HepG2 (cell line): ENCODE measurements around the gene CD19. TPM values are rescaled to one million over a fixed set of nuclear protein-coding genes. Genes with fewer than 3 reads are reported as not detected.

ENCODE experiments used
- ATAC-seq: fragments of 200-7000 bp; cut with Tn5 transposase; 3 replicates; pipeline ENCODE4 v1.9.1; 2020; ENCODE audit warnings: mild to moderate bottlenecking, moderate library complexity
- BruUV-seq: library from RNA; stranded (reverse); fragments of 400-500 nt; replicated peaks from 2 replicates; lab custom pipeline; 2021; lab: Mats Ljungman, UMichigan
- CTCF ChIA-PET: fragments of 300-600 bp; formaldehyde crosslinking; extraction: SDS; loops from one replicate; lab custom pipeline; 2021; ENCODE audit warnings: low total read pairs, inconsistent platforms, low intra/inter-chr PET ratio; lab: Yijun Ruan, JAX
- POLR2A ChIA-PET: fragments of 350-600 bp; sonication (Branson Sonifier 250); formaldehyde crosslinking; loops from one replicate; lab custom pipeline; 2020; ENCODE audit warnings: antibody characterized with exemption, inconsistent platforms; lab: Yijun Ruan, JAX
- DNase-seq: peaks from one replicate; pipeline ENCODE4 v3.0.0-alpha.2; 2015; ENCODE audit warnings: low spot score
- FAIRE-seq: peaks from 3 replicates; lab custom pipeline; 2011; peaks lifted over from hg19 to GRCh38; lab: Jason Lieb, UNC
- H2AFZ ChIP-seq: one replicate; pipeline ENCODE4 v1.6.1; 2011; ENCODE audit warnings: low read length, inconsistent platforms
- H3K27ac ChIP-seq: fragments of 300-600 bp; 3 replicates; pipeline ENCODE4 v1.8.0; 2011; ENCODE audit warnings: mixed run types, mild to moderate bottlenecking, mixed read lengths, low read length, inconsistent platforms; ENCODE audit not compliant: insufficient read depth; ENCODE audit errors: extremely low read length
- H3K27me3 ChIP-seq, 2 experiments: fragments of 200-600 bp in 1 of 2; 2 replicates in 1 of 2; 3 replicates in 1 of 2; pipeline versions ENCODE4 v1.6.0 to v1.8.0; 2011; ENCODE audit warnings: low read length in 2 of 2, mild to moderate bottlenecking in 2 of 2, moderate library complexity in 2 of 2, inconsistent platforms in 1 of 2; ENCODE audit not compliant: insufficient read depth in 2 of 2, control insufficient read depth in 1 of 2
- H3K36me3 ChIP-seq, 2 experiments: fragments of 200-600 bp in 1 of 2; replicated peaks in 1 of 2; 2 replicates in 1 of 2; 3 replicates in 1 of 2; pipeline versions ENCODE4 v1.5.1 to v1.8.0; 2011; ENCODE audit warnings: low read length in 2 of 2, inconsistent platforms in 1 of 2; ENCODE audit not compliant: insufficient read depth in 2 of 2, control insufficient read depth in 1 of 2
- H3K4me1 ChIP-seq: 2 replicates; pipeline ENCODE4 v1.5.1; 2012; ENCODE audit warnings: low read length, inconsistent platforms; ENCODE audit not compliant: insufficient read depth
- H3K4me2 ChIP-seq: 2 replicates; pipeline ENCODE4 v1.6.0; 2011; ENCODE audit warnings: low read depth, low read length, inconsistent platforms
- H3K4me3 ChIP-seq, 3 experiments: fragments of 200-600 bp in 1 of 3; sonication (generic), shearing (Covaris generic) in 1 of 3; replicated peaks in 1 of 3; 2 replicates each; pipeline ENCODE4 v1.5.1; 2011 to 2016; ENCODE audit warnings: low read length in 3 of 3, inconsistent platforms in 2 of 3, low read depth in 2 of 3, mild to moderate bottlenecking in 2 of 3, control low read depth in 1 of 3, mixed read lengths in 1 of 3; ENCODE audit not compliant: insufficient read depth in 1 of 3
- H3K79me2 ChIP-seq: one replicate; pipeline ENCODE4 v1.6.1; 2011; ENCODE audit warnings: low read length, inconsistent platforms; ENCODE audit not compliant: insufficient read depth
- H3K9ac ChIP-seq: 2 replicates; pipeline ENCODE4 v1.6.0; 2011; ENCODE audit warnings: mild to moderate bottlenecking, low read depth, low read length, inconsistent platforms; ENCODE audit not compliant: insufficient read depth
- H3K9me3 ChIP-seq: 2 replicates; pipeline ENCODE4 v1.5.1; 2012; ENCODE audit warnings: mild to moderate bottlenecking, low read length
- H4K20me1 ChIP-seq: 2 replicates; pipeline ENCODE4 v1.6.0; 2011; ENCODE audit warnings: inconsistent platforms, mild to moderate bottlenecking, low read length, moderate library complexity; ENCODE audit not compliant: insufficient read depth
- GABPB1 ChIP-seq: IDR thresholded peaks from 2 replicates; pipeline ENCODE4 v1.6.1; 2016; ENCODE audit warnings: mild to moderate bottlenecking, missing genetic modification reagents, moderate library complexity, missing compliant biosample characterization
- HDAC1 ChIP-seq: sonication (generic); formaldehyde crosslinking; IDR thresholded peaks from 2 replicates; pipeline ENCODE4 v1.5.1; 2020; ENCODE audit warnings: mild to moderate bottlenecking, missing genetic modification reagents
- KAT7 ChIP-seq: IDR thresholded peaks from 2 replicates; pipeline ENCODE4 v1.6.1; 2018; ENCODE audit warnings: borderline replicate concordance, missing compliant biosample characterization
- KDM6A ChIP-seq: IDR thresholded peaks from 2 replicates; pipeline ENCODE4 v1.6.1; 2016; ENCODE audit warnings: low read depth
- KLF12 ChIP-seq: sonication (generic); formaldehyde crosslinking; IDR thresholded peaks from 2 replicates; pipeline ENCODE4 v1.4.0; 2020; ENCODE audit warnings: missing genetic modification reagents, borderline replicate concordance
- RAD21 ChIP-seq: fragments of 450-650 bp; formaldehyde crosslinking; IDR thresholded peaks from 2 replicates; pipeline ENCODE4 v1.5.0; 2020; ENCODE audit warnings: mild to moderate bottlenecking
- ZNF10 ChIP-seq: sonication (generic); formaldehyde crosslinking; IDR thresholded peaks from 2 replicates; pipeline ENCODE4 v1.4.0; 2020; ENCODE audit warnings: mild to moderate bottlenecking, low read depth, missing genetic modification reagents, borderline replicate concordance
- ZNF121 ChIP-seq: sonication (generic); formaldehyde crosslinking; IDR thresholded peaks from 2 replicates; pipeline ENCODE4 v1.5.0; 2020; ENCODE audit warnings: mild to moderate bottlenecking, missing genetic modification reagents
- ZNF768 ChIP-seq: sonication (generic); formaldehyde crosslinking; IDR thresholded peaks from 2 replicates; pipeline ENCODE4 v1.4.0; 2020; ENCODE audit warnings: missing genetic modification reagents
- WGBS: methylation state at CpG from one replicate; pipeline ENCODE4 v1.1.6; 2017; ENCODE audit warnings: low lambda C conversion rate; 5-methylcytosine and 5-hydroxymethylcytosine counted together
- in situ Hi-C: cut with HindIII; loops from 2 replicates; pipeline ENCODE4 v1.10.0; 2017; ENCODE audit warnings: low pct_unique_long_range_greater_than_20kb; ENCODE audit not compliant: extremely low pct_ligation_motif_present
- intact Hi-C: fragments of 100-400 bp; cut with micrococcal nuclease; formaldehyde crosslinking; loops from one replicate; pipeline ENCODE4 v1.10.0; 2022; ENCODE audit not compliant: unreplicated experiment
- polyA plus RNA-seq, 8 experiments: library from polyadenylated mRNA; depleted of rRNA in 3 of 8; stranded (reverse) in 7 of 8; unstranded in 1 of 8; fragments of >200 nt; fragmentation: Illumina TruSeq in 4 of 8; extraction: Trizol in 4 of 8; gene quantifications; 2 replicates each; pipeline versions ENCODE4 v1.2.1 to v1.2.3, GENCODE V29; 2011 to 2016; ENCODE audit warnings: low read depth in 4 of 8, missing spikeins in 1 of 8, mixed read lengths in 1 of 8; ENCODE audit not compliant: insufficient read depth in 1 of 8
- total RNA-seq, 5 experiments: library from RNA; depleted of rRNA; stranded (reverse); fragments of >200 nt; fragmentation: Illumina TruSeq; extraction: Trizol; gene quantifications; 2 replicates each; pipeline ENCODE4 v1.2.3, GENCODE V29; 2016; ENCODE audit warnings: low read depth in 1 of 5
- TF ChIP-seq, protein P1 (sequence below): IDR thresholded peaks from 2 replicates; pipeline ENCODE4 v1.6.1; 2012; ENCODE audit warnings: low read depth, low read length, improper control_type of control experiment
- TF ChIP-seq, protein P2 (sequence below): sonication (generic); formaldehyde crosslinking; IDR thresholded peaks from 2 replicates; pipeline ENCODE4 v1.5.1; 2020; ENCODE audit warnings: mild to moderate bottlenecking, missing genetic modification reagents, moderate library complexity

The CD19 gene
- total and polyA plus RNA-seq, 2 of the 13 experiments (the other 11 are each of a cell fraction or from before 2014, with no cell fraction given): 0.55 to 1.1 TPM

DNA sequence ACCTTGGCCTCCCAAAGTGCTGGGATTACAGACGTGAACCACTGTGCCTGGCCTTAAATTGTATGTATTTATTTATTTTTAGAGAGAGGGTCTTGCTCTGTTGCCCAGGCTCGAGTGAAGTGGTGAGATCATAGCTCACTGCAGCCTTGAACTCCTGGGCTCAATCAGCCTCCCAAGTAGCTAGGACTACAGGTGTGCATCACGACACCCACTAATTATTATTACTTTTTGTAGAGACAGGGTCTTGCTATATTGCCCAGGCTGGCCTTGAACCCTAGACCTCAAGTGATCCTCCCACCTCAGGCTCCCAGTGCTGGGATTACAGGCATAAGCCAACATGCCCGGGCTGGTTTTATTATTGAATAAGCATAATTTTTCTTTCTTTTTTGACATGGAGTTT, 14.9 kb downstream of the CD19 start:
- FAIRE-seq (no peak), ATAC-seq (no peak), DNase-seq (no peak)
- H3K36me3 ChIP-seq: no peaks in the 10 kb centered on the region
- H2AFZ ChIP-seq: no peak overlapping the region
- no peak overlapping the region for H3K4me2 ChIP-seq
- H3K4me1 ChIP-seq: peaks cover 36% of the 10 kb centered on the region
- H3K27me3 ChIP-seq: no peaks in the 10 kb centered on the region; a peak in 1 of 5 replicates
- H4K20me1 ChIP-seq: no peaks in the 10 kb centered on the region
- no peak overlapping the region for H3K27ac ChIP-seq
- WGBS: 57% methylated on average over 4 of the region's 4 CpGs
- H3K4me3 ChIP-seq: no peak overlapping the region
- intact Hi-C loops: no loop called here
- BruUV-seq: no TSS peak
- CTCF ChIA-PET: interaction anchor here (0.8 to 2.7 kb wide), 4 partner anchors 10 to 72 kb away, joined by 3 to 32 read pairs (median 5); no protein-coding TSS in a partner anchor
- TF ChIP-seq ZNF121 (peak; percentile 96), KAT7 (CRISPR knock-in tag) (no peak)
- no peaks in the 10 kb centered on the region for H3K9me3 ChIP-seq
- in situ Hi-C loops: no loop called here
- peaks cover 6% of the 10 kb centered on the region for H3K79me2 ChIP-seq
- POLR2A ChIA-PET: interaction anchor here (1.2 kb wide), 1 partner anchor 74 kb away, joined by 3 read pairs; no protein-coding TSS in a partner anchor
- no peak overlapping the region for H3K9ac ChIP-seq

DNA sequence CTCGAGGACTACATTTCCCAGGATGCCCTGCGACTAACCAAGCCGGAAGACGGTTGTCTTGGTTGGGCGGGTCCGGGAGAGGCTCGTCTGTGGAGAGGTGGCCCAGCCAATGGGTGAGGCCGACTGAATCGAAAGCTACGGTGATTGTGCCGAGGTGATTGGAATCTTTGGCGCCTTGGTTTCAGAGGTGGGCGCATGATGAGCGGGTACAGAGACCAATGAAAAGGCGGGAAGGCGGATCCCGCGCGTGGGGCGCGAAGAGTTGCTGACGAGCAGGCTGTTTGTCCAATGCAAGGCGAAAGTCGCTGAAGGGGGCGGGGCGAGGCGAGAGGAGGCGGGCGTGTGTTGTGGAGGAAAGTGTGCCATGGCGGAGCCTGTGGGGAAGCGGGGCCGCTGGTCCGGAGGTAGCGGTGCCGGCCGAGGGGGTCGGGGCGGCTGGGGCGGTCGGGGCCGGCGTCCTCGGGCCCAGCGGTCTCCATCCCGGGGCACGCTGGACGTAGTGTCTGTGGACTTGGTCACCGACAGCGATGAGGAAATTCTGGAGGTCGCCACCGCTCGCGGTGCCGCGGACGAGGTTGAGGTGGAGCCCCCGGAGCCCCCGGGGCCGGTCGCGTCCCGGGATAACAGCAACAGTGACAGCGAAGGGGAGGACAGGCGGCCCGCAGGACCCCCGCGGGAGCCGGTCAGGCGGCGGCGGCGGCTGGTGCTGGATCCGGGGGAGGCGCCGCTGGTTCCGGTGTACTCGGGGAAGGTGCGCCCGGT, 19.1 kb downstream of the CD19 start, which contains the start of gene NFATC2IP:
Gene NFATC2IP (plus strand): TSS at position 290 of the 762 bp plus-strand sequence. CDS start 75 bp downstream, at position 365.
- Histone ChIP-seq H3K27me3 (no peaks in the 10 kb centered on the region; a peak in 1 of 5 replicates), H3K4me3 (peak within 1 kb of the TSS; percentile 93 to 99 (median 97)), H3K79me2 (peaks cover 15% of the 10 kb centered on the region), H3K27ac (peak within 1 kb of the TSS; percentile 67), H3K9me3 (no peaks in the 10 kb centered on the region), H3K4me1 (peaks cover 49% of the 10 kb centered on the region), H3K9ac (peak within 1 kb of the TSS; percentile 90), H4K20me1 (no peaks in the 10 kb centered on the region), H3K36me3 (peaks cover 12 to 26% of the 10 kb centered on the region in 2 experiments), H2AFZ (no peak within 1 kb of the TSS), H3K4me2 (peak within 1 kb of the TSS; percentile 93)
- ChIA-PET POLR2A (interaction anchor here (0.6 to 2.5 kb wide), 15 partner anchors 10 to 129 kb away, joined by 3 to 14 read pairs (median 5); partner anchors contain the start of genes ATXN2L, RABEP2 and TUFM), CTCF (no interaction called here)
- BruUV-seq: no TSS peak
- under 1% methylated on average over 50 of the region's 79 CpGs for WGBS
- in situ Hi-C loops (no loop called here), intact Hi-C loops (loop anchor here (1.0 kb wide), 1 partner anchor 105 kb away; the partner anchor contains the start of gene TUFM)
- DNase-seq (peak; percentile 100), FAIRE-seq (peak; percentile 99), ATAC-seq (peak; percentile 97)
- TF ChIP-seq, protein P1, sequence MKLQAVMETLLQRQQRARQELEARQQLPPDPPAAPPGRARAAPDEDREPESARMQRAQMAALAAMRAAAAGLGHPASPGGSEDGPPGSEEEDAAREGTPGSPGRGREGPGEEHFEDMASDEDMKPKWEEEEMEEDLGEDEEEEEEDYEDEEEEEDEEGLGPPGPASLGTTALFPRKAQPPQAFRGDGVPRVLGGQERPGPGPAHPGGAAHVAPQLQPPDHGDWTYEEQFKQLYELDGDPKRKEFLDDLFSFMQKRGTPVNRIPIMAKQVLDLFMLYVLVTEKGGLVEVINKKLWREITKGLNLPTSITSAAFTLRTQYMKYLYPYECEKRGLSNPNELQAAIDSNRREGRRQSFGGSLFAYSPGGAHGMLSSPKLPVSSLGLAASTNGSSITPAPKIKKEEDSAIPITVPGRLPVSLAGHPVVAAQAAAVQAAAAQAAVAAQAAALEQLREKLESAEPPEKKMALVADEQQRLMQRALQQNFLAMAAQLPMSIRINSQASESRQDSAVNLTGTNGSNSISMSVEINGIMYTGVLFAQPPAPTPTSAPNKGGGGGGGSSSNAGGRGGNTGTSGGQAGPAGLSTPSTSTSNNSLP: peak; percentile 65; the same call in 1 of the 2 replicates
- TF ChIP-seq GABPB1 (CRISPR knock-in tag) (peak; percentile 95), KLF12 (no peak), HDAC1 (peak; percentile 71), ZNF768 (CRISPR knock-in tag) (peak; percentile 53; the same call in 1 of the 2 replicates), ZNF10 (CRISPR knock-in tag) (no peak), KDM6A (CRISPR knock-in tag) (no peak), RAD21 (CRISPR knock-in tag) (peak; percentile 28; the same call in 1 of the 2 replicates)
- TF ChIP-seq, protein P2, sequence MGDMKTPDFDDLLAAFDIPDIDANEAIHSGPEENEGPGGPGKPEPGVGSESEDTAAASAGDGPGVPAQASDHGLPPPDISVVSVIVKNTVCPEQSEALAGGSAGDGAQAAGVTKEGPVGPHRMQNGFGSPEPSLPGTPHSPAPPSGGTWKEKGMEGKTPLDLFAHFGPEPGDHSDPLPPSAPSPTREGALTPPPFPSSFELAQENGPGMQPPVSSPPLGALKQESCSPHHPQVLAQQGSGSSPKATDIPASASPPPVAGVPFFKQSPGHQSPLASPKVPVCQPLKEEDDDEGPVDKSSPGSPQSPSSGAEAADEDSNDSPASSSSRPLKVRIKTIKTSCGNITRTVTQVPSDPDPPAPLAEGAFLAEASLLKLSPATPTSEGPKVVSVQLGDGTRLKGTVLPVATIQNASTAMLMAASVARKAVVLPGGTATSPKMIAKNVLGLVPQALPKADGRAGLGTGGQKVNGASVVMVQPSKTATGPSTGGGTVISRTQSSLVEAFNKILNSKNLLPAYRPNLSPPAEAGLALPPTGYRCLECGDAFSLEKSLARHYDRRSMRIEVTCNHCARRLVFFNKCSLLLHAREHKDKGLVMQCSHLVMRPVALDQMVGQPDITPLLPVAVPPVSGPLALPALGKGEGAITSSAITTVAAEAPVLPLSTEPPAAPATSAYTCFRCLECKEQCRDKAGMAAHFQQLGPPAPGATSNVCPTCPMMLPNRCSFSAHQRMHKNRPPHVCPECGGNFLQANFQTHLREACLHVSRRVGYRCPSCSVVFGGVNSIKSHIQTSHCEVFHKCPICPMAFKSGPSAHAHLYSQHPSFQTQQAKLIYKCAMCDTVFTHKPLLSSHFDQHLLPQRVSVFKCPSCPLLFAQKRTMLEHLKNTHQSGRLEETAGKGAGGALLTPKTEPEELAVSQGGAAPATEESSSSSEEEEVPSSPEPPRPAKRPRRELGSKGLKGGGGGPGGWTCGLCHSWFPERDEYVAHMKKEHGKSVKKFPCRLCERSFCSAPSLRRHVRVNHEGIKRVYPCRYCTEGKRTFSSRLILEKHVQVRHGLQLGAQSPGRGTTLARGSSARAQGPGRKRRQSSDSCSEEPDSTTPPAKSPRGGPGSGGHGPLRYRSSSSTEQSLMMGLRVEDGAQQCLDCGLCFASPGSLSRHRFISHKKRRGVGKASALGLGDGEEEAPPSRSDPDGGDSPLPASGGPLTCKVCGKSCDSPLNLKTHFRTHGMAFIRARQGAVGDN: peak; percentile 79
